T-helper 2 cell treated with Interferon-gamma antibody and Interleukin-4, amounts not matched to agents 100 ng/mL and 5 ng/mL, for 36 hours (primary cell): ENCODE measurements around the gene FIS1. TPM values are rescaled to one million over a fixed set of nuclear protein-coding genes. Genes with fewer than 3 reads are reported as not detected.

ENCODE experiments used
- intact Hi-C: fragments of 100-400 bp; cut with micrococcal nuclease; formaldehyde crosslinking; loops from one replicate; pipeline ENCODE4 v1.15.1; 2023
- total RNA-seq: library from RNA; stranded (reverse); gene quantifications from 2 replicates; pipeline ENCODE4 v1.2.3, GENCODE V29; 2022

The FIS1 gene
- total RNA-seq, 1 donor from 2014 or later: 112 TPM

DNA sequence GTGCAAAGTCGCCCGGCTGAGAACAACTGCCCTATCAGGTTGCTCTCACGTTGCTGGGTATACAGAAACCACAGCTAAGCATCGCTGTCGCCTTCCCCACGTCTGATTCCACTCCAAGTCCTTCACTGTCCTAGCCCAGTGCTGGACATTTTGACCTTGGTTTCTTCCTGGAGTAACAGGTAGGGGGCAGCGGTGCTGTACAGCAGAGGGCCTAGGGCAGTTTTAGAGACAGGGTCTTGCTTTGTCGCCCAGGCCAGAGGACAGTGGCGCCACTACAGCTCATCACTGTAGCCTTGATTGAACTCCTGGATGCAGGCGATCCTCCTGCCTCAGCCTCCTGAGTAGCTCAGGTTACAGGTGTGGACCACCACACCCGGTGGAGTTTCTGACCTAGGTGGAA is 9.8 kb downstream of the FIS1 start:
- intact Hi-C loops: no loop called here

DNA sequence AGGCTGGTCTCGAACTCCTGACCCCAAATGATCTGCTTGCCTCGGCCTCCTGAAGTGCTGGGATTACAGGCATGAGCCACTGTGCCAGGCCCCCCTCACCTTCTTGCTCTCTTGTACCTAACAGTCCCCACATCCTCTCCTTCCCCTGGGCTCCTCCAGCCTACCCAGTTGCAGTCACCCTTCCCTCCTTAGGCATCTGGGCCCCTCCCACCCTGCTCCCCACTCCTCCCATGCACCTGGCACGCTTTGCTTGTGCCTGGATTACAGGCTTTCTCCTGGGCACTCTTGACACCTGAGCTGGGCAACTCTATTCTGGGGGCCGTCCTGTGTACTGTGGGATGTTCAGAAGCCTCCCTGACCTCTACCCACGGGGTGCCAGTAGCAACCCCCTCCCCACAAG is 10.2 kb downstream of the FIS1 start:
- intact Hi-C loops: no loop called here

DNA sequence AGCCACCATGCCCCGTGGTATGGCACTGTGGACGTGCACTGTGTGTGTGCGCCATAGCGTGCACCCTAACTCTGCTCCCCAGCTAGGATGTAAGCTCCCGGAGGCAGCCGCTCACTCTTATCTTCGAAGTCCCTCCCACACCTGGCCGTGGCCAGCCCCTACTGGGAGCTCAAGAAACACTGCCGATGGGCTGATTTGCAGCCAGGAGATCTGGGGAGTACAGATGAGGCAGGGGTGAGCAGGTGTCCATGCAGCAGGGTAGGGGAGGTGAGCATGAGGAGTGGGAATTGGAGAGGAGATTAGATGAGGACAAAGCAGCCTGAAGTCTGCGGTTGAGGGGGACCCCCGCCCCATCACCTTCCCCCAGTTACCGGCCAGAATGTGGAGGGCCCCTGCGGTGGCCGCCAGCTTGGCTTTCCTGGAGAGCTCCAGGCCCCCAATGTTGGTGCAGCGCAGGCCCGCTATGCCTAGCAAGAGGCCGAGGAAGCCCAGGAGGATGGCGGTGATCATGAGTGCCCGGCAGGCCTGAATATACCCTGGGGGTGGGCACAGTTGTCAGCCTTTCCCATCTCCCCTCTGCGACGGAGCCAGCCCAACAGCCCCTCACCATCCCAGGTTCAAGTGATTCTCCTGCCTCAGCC is 10.9 kb downstream of the FIS1 start:
- intact Hi-C loops: no loop called here

DNA sequence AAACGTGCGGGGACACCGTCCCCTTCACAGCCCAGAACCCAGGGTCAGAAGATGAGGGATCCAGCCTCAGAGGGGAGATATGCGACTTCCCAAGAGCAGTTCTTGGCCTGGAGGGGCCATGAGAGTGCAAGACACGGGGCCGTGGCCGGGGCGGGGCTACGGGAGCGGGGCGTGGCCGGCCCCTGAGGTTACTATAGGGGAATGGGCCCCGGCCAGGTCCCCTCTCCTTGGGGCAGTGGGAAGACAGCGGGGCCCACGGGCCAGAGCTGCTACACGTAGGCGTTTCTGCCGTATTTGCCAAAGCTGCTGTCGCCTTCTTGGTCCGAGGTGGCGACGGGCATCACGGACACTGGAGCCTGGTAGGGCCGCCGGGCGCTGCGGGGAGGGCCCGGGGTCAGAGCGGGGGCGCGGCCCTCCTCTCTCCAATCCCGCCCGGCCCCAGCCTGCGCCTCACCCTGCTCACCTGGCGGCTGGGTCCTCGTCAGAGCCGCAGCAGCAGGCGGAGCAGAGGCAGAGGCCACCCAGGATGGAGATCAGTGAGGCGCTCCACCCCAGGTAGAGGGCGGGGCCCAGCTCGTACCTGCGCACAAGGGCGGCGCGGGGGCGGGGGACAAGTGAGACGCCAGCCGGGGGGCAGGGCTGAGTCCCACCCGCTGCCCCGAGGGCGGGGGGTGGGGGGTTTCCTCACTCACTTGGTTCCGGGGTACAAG is 12.6 kb downstream of the FIS1 start:
- intact Hi-C loops: no loop called here

DNA sequence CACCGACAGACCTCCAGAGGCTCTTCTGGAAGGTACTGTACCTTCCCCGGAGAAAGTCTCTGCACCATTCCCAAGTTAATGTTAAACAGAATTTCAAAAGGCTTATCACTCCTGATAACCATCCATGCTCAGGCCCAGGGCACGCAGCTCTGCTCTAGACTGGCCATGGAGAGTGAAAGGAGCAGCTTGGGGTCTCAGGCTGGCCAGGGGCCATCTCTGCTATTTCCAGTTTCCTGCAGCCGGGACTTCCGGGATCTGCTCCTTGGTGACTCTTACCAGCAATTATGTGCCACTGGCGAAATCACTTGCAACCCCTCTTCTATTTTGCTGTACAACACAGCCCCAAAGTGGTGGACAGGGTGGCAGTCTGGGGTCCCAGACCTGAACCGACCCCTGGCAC is 13.2 kb downstream of the FIS1 start:
- intact Hi-C loops: no loop called here

DNA sequence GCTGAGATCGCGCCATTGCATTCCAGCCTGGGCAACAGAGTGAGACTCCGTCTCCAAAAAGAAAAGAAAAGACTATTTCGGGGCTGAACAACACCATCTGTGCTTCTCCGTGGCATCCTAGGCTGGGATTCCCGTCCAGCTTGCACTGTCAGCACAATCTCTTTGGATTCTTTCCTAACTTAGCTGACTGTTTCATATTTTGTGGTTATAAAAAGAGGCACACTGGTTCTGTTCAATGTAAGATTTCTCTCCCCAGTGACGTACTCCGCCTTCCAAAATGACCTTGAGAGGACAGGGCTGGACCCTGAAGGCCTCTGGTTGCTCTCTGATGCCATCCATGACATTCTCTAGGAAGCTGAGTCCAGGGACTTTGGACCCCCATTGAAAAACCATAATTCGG is 18.2 kb downstream of the FIS1 start:
- intact Hi-C loops: no loop called here

DNA sequence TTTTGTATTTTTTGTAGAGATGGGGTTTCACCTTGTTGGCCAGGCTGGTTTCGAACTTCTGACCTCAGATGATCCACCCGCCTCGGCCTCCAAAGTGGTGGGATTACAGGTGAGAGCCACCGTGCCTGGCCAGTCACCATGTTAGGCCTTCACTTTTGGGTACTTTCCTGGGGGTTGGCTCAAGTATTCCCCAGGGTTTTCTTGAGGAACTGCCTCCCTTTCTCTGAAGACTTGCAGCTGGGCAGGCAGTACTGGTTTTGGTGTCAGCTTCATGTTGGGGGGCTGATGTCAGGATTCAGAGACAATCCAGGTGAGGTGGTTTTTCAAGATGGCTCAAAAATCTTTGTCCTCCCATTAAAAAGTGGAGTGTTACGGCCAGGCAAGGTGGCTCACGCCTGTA is 19.2 kb downstream of the FIS1 start:
- intact Hi-C loops: no loop called here

DNA sequence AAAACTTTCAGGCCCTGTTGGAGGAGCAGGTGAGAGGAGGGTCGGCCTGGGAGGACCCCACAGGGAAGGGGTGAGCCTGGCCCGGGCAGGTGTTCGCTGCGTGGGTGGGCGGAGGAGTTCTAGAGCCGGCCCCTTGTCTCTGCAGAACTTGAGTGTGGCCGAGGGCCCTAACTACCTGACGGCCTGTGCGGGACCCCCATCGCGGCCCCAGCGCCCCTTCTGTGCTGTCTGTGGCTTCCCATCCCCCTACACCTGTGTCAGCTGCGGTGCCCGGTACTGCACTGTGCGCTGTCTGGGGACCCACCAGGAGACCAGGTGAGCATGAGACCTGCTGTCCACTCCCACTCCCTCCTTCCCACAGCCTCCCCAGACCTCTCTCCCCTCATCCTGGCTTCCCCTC is 21.4 kb downstream of the FIS1 start:
- intact Hi-C loops: no loop called here

DNA sequence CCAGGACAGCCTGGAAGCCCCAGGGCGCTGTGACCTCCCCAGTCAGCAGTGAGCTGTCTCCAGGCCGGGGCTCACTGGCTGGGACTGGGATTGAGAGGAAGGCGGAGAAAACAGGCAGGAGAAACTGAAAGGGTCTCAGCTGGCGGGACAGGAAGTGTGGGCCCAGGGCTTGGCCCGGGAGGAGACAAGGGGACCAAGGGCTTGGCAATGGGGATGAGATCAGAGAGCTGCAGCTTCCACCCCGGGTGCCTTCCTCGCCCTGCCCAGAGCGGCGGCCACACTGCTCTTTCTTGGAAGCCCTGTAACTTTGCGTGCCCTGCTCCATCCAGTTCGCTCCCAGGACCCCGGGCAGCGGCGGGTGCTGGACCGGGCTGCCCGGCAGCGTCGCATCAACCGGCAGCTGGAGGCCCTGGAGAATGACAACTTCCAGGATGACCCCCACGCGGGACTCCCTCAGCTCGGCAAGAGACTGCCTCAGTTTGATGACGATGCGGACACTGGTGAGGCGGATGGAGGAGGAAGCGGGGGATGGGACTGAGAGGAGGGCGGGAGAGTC is 22.5 kb downstream of the FIS1 start:
- intact Hi-C loops: no loop called here

DNA sequence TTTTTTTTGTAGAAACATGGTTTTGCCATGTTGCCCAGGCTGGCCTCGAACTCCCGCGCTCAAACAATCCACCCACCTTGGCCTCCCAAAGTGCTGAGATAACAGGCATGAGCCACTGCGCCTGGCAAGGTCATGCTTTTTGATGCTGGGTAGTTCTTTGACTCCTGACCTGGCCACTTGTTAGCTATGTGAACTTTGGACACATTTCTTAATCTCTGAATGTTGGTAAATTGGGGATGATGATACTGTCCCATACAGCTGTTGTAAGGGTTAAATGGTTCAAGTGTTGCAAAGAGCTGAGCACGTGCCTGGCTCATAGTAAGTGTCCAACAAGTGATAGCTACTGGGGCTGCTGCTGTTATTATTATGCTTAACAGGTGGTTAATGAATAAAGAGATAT is 24.6 kb downstream of the FIS1 start:
- intact Hi-C loops: no loop called here

DNA sequence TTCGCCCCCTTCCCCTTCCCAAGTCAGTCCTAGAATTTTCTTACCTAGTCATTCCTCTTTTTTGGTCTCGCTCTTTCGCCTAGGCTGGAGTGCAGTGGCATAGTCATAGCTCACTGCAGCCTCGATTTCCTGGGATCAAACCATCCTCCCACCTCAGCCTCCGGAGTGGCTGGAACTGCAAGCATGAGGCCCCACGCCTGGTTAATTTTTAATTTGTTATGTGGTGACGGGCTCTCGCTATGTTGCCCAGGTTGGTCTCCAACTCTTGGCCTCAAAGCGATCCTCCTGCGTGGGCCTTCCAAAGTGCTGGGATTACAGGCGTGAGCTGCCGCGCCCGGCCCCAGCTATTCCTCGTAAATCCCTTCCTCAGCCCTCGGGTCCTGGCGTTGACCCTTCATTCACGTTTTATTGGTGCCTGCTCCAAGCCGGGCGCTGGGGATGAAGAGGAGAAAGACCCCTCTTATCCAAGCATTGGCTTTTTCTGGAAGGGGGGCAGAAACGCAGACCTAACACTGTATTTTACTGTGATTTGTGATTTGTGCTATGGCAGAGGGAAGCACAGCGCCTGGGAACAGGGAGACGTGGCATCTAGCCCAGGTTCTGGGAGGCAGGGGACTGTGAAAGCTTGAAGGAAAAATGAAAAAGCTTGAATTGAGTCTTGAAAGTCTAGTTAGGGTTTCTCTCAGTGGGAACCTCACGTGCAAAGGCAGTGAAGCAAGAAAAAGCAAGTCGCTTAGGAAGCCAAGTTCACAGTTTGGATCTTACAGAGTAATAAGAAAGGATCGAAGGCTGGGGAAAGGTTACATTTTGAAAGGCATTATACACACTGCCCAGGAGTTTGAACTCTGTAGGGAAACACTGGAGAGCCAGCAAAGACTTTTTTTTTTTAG is 26.4 kb downstream of the FIS1 start:
- intact Hi-C loops: loop anchor here (1.0 to 5.0 kb wide), 4 partner anchors 26 to 351 kb away; partner anchors contain the start of genes AP1S1 and TRIP6

DNA sequence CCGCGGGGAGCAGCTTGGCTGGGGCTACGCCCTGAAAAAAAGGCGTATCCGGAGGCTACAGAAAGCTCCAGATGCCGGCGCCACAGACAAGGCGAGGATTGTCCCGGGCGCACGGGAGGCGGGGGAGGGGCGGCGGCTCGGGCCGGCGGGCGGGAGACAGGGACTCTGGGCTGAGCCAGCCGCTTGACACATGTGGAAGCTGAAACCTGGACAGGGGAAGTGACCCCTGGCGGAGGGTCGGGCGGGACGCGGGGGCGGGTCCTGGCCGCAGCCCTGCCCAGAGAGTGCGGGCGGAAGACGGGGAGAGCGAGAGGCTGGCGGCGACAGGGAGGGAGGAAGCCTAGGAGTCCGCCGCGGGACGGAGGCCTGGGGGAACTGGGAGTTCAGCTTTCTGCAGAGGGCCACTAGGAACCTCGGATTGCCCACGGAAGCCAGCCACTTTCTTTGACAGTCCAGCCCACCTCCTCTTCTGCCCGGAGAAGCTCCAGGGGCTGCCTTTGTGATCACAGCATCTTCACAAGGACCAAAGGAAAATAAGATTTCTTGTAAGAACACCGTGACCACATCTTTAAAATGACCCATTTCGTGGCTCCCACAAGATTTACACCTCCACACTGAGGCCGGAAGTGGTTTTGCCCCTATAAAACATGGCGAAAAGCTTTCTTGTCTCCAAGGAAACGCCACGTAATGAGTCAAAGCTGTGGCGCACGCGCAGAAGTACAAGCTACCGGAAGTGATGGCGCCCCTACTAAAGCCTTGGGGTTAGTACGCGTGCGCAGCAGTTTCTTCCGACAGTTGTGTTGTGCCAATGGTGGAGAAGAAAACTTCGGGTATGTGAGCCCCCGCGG is 27.3 kb downstream of the FIS1 start, which contains the start of the genes PLOD3 and ZNHIT1:
Gene PLOD3 (minus strand): TSS at position 194 of the 848 bp plus-strand sequence. CDS start 307 bp downstream, outside the sequence.
Gene ZNHIT1 (plus strand): TSS at position 778 of the 848 bp plus-strand sequence. CDS start 31 bp downstream, at position 809.
- intact Hi-C loops: loop anchor here (1.0 to 5.0 kb wide), 5 partner anchors 27 to 350 kb away; partner anchors contain the start of genes AP1S1 and TRIP6

DNA sequence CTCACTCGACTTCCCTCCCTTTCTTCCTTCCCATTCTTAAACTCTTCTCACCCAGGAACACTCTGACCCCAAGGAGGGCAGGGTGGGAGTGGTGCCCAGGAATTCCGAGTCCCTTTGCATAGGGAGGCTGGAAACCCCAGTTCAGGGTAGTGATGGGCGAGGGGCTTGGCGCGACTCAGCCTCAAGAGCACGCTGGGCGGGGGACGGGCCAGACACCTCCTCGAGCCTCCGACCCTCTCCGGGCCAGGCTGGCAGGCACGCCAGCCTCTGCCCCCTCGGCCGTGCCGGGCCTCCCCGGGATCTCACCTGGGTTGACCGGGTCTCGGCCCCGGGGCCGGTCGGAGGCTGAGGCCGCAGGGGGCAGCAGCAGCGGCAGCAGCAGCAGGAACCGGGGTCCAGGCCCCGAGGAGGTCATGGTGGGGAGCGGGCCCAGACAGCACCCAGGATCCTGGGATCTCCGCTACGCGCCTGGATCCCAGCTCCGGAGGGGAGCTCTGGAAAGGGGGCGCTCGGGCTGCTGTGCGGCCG is 28.0 kb downstream of the FIS1 start:
- intact Hi-C loops: loop anchor here (1.0 to 5.0 kb wide), 2 partner anchors 66 to 350 kb away; partner anchors contain the start of gene TRIP6

DNA sequence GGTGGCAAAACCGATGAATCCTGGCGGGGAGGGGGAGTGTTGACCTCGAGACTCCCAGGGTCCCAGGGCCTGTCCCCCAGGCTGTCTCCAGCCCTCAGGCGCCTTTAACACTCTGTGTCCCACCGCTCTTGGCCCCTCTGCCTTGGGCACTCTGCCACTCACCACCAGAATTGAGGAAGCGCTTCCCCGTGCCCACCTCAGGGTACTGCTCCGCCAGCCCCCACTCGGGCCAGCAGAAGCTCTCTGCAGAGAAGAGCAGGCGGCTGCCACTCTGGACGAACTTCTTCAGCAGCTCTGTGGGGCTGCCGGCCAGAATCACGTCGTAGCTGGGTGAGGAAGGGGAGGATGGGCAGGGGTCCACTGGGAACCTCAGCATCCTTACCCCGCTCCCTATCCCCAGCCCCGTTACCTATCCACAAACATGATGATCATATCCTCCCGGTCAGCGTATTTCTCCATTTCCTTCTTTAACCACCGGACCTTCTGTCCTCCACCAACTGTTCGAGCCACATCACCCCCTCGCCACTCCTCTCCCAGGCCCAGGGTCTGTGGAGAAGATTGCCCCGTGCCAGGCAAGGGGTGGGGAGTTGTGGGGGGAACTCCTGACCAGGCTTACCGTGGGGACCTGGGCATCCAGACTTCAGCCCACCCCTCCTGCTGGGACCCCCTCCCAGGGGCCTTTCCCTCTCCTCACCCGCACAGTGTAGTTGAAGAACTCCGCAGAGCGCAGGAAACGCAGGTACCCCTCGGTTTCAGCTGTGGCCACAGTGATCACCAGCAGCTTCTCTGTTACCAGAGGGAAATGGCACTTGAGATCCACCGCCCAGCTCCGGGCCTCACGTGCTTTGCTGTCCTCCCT is 28.7 kb downstream of the FIS1 start:
- intact Hi-C loops: loop anchor here (5.0 kb wide), 1 partner anchor 349 kb away; the partner anchor contains the start of gene TRIP6

DNA sequence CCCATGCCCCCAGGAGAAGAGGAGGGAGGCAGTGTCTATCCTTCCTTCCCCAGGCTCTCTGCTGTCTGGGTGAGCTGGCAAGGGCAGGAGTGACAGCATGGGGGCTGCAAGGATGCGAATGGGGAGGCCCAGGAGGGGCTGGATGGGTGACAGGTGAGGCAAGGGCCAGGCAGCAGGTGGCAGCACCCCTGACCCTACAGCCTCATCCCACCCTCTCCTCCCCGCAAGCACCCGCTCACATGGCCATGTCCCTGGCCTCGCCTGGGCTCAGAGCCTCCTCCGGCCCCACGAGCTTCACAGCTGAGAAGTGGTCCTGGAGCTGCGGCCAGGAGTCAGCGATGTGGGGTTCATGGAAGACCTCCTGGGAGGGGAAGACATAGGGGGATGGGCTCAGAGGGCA is 32.9 kb downstream of the FIS1 start:
- intact Hi-C loops: no loop called here

DNA sequence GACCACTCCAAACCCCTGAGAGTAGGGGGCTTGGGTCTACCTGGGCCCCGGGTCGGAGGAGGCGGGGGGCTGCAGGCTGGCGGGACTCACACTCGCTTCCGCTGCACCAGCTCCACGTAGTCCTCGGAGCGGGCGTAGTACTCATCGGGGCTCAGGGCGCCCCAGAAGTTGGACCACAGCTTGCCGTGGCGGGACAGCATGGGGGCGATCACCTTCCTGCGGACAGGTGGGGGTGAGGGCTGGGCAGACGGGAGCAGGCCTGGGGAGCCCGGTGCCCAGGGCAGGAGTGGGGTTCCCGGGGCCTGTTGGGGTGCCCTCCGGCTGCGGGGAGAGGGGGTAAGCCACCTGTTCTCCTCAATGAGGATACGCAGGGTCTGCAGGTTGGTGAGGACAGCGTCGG is 33.4 kb downstream of the FIS1 start:
- intact Hi-C loops: no loop called here

DNA sequence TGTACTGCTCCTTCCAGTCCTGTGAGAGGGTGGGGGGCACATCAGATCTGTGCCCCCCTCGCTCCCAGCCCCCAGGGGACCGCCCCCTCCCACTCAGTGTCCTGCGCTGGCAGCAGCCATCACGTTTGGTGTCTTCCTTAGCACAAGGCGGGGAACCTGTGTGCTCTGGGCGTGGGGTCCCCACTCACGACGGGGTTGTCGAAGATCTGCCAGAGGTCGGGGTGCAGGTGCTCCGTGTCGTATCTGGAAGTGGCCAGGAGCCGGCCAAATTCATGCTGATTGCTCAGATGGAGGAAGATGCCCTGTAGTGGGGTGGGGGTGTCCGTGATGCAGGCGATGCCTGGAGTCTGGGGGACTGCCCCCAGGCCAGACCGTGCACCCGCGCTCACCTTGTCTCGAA is 34.7 kb downstream of the FIS1 start:
- intact Hi-C loops: no loop called here

DNA sequence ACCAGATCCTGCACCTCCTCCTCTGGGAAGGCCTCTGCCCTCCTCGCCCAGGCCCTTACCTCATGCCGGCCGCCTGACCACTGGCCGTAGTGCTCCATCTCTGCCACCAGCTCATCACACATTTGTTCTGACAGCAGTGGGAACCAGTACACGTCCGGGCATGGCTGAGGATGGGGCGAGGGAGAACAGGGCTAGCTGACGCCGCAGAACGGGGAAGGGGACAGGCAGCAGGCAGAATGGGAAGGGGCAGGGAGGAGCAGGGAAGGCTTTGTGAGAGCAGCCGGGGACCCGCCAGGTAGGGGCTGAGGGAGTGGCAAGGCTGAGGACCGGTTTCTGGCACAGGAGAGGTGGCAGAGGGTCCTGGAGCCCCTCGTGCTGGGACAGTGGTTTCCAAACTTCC is 36.1 kb downstream of the FIS1 start:
- intact Hi-C loops: no loop called here

DNA sequence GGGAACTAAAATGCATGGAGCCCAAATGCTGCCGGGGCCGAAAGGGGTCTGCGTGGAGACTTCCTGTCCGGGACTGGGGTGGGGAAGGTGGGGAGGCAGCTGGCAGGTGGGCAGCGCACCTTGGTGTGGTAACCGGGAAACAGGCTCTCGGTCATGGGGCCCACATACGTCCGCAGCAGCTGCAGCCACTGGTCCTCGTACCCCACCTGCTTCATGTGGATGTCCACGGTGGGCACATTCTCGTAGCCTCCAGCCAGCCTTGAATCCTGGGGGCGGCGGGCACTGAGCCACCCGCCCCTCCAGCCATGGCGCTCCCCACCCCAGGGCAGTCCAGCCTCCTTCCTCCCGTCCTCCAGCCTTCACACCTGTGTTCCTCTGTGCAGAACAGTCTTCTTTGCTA is 37.4 kb downstream of the FIS1 start:
- intact Hi-C loops: no loop called here
